ENCODE measurements around the gene MAP4K2. TPM values are rescaled to one million over a fixed set of nuclear protein-coding genes. Genes with fewer than 3 reads are reported as not detected.

MAP4K2 gene
- total and polyA plus RNA-seq, 8 donors: 2.3 to 66.9 (median 13.4) TPM

- no peak for DNase-seq
- H3K27me3 ChIP-seq: no peaks in the 10 kb centered on the region
- H3K36me3 ChIP-seq: peaks cover 10 to 79% (median 61%) of the 10 kb centered on the region in 4 donors
- TF ChIP-seq EP300 (IDR thresholded peaks at IDR 0.05) (no peak), CTCF (IDR thresholded peaks at IDR 0.05) (no peak), POLR2AphosphoS5 (IDR thresholded peaks at IDR 0.05) (no peak)
- H3K27ac ChIP-seq: no peak overlapping the region
- H3K9me3 ChIP-seq: no peaks in the 10 kb centered on the region
- H3K4me3 ChIP-seq: no peak overlapping the region
- intact Hi-C loops (cut with DNase I; ENCODE audit: low total_unique reads): no loop called here
- WGBS, 5 donors: 87 to 94% (median 92%) methylated on average over 10 to 14 of the region's 14 CpGs
- peaks cover 0 to 10% (median 0%) of the 10 kb centered on the region in 4 donors for H3K4me1 ChIP-seq
These were observed 11.2 kb downstream of the MAP4K2 start for GRCh38 chr11:64791781-64792291.

GRCh38 chr11:64790205-64791095 is 12.6 kb downstream of the MAP4K2 start:
- Histone ChIP-seq H3K4me1 (peaks cover 0 to 10% (median 0%) of the 10 kb centered on the region in 4 donors), H3K4me3 (no peak overlapping the region), H3K36me3 (peaks cover 10 to 66% (median 48%) of the 10 kb centered on the region in 4 donors), H3K27ac (no peak overlapping the region), H3K27me3 (no peaks in the 10 kb centered on the region), H3K9me3 (no peaks in the 10 kb centered on the region)
- intact Hi-C loops (cut with DNase I; ENCODE audit: low total_unique reads): no loop called here
- TF ChIP-seq CTCF (IDR thresholded peaks at IDR 0.05) (no peak), POLR2AphosphoS5 (IDR thresholded peaks at IDR 0.05) (no peak), EP300 (IDR thresholded peaks at IDR 0.05) (no peak), POLR2A (IDR thresholded peaks at IDR 0.05) (no peak)
- WGBS, 5 donors: 84 to 91% (median 90%) methylated on average over 18 to 25 of the region's 25 CpGs
- DNase-seq: no peak

GRCh38 chr11:64789331-64790204 is 13.4 kb downstream of the MAP4K2 start:
- intact Hi-C loops (cut with DNase I; ENCODE audit: low total_unique reads): no loop called here
- Histone ChIP-seq H3K27me3 (no peaks in the 10 kb centered on the region), H3K36me3 (peaks cover 10 to 57% (median 47%) of the 10 kb centered on the region in 4 donors), H3K27ac (no peak overlapping the region), H3K4me1 (peaks cover 0 to 10% (median 0%) of the 10 kb centered on the region in 4 donors), H3K4me3 (no peak overlapping the region), H3K9me3 (no peaks in the 10 kb centered on the region)
- 89 to 98% (median 92%) methylated on average over 6 to 15 of the region's 15 CpGs for WGBS, 5 donors
- no peak for TF ChIP-seq POLR2AphosphoS5 (IDR thresholded peaks at IDR 0.05)
- TF ChIP-seq CTCF (IDR thresholded peaks at IDR 0.05): no peak
- no peak for TF ChIP-seq EP300 (IDR thresholded peaks at IDR 0.05)
- no peak for TF ChIP-seq POLR2A (IDR thresholded peaks at IDR 0.05)
- no peak for DNase-seq

All from stomach (tissue), 9 donors.